ENCODE results near the gene PTEN. TPM values are rescaled to one million over a fixed set of nuclear protein-coding genes. Genes with fewer than 3 reads are reported as not detected.

Gene PTEN
- total and polyA plus RNA-seq, 2 experiments from 2014 or later, result 20.8 to 64.0 TPM

DNA sequence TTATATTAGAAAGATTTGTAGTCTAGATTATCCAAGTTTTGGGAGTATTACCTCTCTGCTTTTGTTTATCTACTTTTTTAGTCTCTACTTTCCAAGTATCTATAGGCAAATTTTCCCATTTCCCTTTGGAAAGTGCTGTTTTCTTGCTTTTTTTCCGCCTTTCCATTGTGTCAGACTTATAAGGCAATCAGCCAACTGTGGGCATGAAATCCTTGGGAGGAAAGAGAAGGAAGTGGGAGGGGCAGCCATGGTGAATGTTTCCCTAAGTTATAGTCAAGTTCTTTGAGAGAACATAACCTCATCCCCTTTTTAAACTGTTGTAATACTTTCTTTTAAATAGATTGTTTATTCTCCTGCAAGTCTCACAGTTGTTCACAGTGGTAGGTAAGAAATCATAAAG, 52.6 kb downstream of the PTEN start:
- Histone ChIP-seq H3K27ac (ENCODE audit: low read depth) (0 out of 2 replicates have a peak overlapping the region, but pooled peaks have one; percentile 36), H4K20me1 (replicated peaks; ENCODE audit: insufficient read depth) (peaks cover 16% of the 10 kb centered on the region), H3K79me2 (replicated peaks; ENCODE audit: insufficient read depth) (peaks cover 97% of the 10 kb centered on the region), H3K4me3 (no peak overlapping the region), H3F3A (replicated peaks; ENCODE audit: low read depth) (no peaks in the 10 kb centered on the region), H3K9me2 (ENCODE audit: insufficient read depth) (no peaks in the 10 kb centered on the region), H3K4me1 (ENCODE audit: insufficient read depth) (peaks cover 12% of the 10 kb centered on the region), H3K36me3 (ENCODE audit: insufficient read depth) (no peaks in the 10 kb centered on the region), H2AFZ (no peak overlapping the region), H3K4me2 (peak overlapping the region; percentile 48; the same call in 1 of the 2 replicates), H3K27me3 (ENCODE audit: insufficient read depth) (no peaks in the 10 kb centered on the region)
- DNase-seq (ENCODE audit: low spot score) (no peak), ATAC-seq (no peak)
- peaks cover 2% of the 10 kb centered on the region for H3K27me3 Mint-ChIP-seq (ENCODE audit: insufficient read depth, low read depth, poor library complexity)
- peaks cover 28% of the 10 kb centered on the region; the same call in 2 of the 3 replicates for H3K36me3 Mint-ChIP-seq (ENCODE audit: low read depth)
- TF ChIP-seq POLR2AphosphoS5 (IDR thresholded peaks at IDR 0.05; ENCODE audit: low read depth), result no peak
- TF ChIP-seq ZNF331 (CRISPR knock-in tag; IDR thresholded peaks at IDR 0.05; ENCODE audit: low read depth), result no peak
- no peak for TF ChIP-seq JUNB (IDR thresholded peaks at IDR 0.05; ENCODE audit: unreplicated experiment)
- no peak overlapping the region for H3K27ac Mint-ChIP-seq
- H3K4me3 Mint-ChIP-seq, result no peak overlapping the region
- peaks cover 4% of the 10 kb centered on the region; the same call in 1 of the 3 replicates for H3K9me3 Mint-ChIP-seq
- peaks cover 24% of the 10 kb centered on the region for H3K4me1 Mint-ChIP-seq

DNA sequence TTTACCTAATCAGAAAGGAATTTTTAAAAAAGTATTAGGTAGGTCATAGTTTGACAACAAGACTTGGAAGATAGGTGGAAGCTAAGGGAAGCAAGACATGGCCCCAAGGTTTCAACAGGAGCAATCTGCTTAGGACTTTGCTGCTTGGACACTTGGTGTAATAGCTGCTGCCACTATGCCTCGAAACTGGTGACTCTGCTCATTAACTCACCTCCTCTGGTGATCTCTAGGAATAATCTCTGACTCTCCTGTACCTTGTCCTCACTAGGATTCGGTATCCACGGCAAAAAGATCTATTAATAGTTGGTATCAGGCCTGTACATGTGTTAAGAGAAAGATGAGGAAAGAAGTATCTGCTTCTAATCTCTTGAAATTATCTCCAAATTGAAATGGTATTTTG, 53.1 kb downstream of the PTEN start:
- ATAC-seq (no peak), DNase-seq (ENCODE audit: low spot score) (no peak)
- TF ChIP-seq EZH2phosphoT487 (IDR thresholded peaks at IDR 0.05; ENCODE audit: unreplicated experiment) (no peak), POLR2AphosphoS5 (IDR thresholded peaks at IDR 0.05; ENCODE audit: low read depth) (no peak), ZNF331 (CRISPR knock-in tag; IDR thresholded peaks at IDR 0.05; ENCODE audit: low read depth) (no peak), ZNF114 (CRISPR knock-in tag; IDR thresholded peaks at IDR 0.05) (no peak), CREB1 (CRISPR knock-in tag; IDR thresholded peaks at IDR 0.05; ENCODE audit: low read depth) (no peak), EZH2 (IDR thresholded peaks at IDR 0.05; ENCODE audit: low read depth, unreplicated experiment) (no peak), NANOG (IDR thresholded peaks at IDR 0.05; ENCODE audit: borderline replicate concordance) (no peak)
- TF ChIP-seq, protein P1, sequence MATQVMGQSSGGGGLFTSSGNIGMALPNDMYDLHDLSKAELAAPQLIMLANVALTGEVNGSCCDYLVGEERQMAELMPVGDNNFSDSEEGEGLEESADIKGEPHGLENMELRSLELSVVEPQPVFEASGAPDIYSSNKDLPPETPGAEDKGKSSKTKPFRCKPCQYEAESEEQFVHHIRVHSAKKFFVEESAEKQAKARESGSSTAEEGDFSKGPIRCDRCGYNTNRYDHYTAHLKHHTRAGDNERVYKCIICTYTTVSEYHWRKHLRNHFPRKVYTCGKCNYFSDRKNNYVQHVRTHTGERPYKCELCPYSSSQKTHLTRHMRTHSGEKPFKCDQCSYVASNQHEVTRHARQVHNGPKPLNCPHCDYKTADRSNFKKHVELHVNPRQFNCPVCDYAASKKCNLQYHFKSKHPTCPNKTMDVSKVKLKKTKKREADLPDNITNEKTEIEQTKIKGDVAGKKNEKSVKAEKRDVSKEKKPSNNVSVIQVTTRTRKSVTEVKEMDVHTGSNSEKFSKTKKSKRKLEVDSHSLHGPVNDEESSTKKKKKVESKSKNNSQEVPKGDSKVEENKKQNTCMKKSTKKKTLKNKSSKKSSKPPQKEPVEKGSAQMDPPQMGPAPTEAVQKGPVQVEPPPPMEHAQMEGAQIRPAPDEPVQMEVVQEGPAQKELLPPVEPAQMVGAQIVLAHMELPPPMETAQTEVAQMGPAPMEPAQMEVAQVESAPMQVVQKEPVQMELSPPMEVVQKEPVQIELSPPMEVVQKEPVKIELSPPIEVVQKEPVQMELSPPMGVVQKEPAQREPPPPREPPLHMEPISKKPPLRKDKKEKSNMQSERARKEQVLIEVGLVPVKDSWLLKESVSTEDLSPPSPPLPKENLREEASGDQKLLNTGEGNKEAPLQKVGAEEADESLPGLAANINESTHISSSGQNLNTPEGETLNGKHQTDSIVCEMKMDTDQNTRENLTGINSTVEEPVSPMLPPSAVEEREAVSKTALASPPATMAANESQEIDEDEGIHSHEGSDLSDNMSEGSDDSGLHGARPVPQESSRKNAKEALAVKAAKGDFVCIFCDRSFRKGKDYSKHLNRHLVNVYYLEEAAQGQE (IDR thresholded peaks at IDR 0.05; ENCODE audit: unreplicated experiment), result no peak
- TF ChIP-seq, protein P2, sequence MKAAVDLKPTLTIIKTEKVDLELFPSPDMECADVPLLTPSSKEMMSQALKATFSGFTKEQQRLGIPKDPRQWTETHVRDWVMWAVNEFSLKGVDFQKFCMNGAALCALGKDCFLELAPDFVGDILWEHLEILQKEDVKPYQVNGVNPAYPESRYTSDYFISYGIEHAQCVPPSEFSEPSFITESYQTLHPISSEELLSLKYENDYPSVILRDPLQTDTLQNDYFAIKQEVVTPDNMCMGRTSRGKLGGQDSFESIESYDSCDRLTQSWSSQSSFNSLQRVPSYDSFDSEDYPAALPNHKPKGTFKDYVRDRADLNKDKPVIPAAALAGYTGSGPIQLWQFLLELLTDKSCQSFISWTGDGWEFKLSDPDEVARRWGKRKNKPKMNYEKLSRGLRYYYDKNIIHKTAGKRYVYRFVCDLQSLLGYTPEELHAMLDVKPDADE (IDR thresholded peaks at IDR 0.05), result no peak
- Histone ChIP-seq H3K9me2 (ENCODE audit: insufficient read depth) (no peaks in the 10 kb centered on the region), H3K4me1 (ENCODE audit: insufficient read depth) (peaks cover 16% of the 10 kb centered on the region), H3F3A (replicated peaks; ENCODE audit: low read depth) (no peaks in the 10 kb centered on the region), H3K27ac (ENCODE audit: low read depth) (no peak overlapping the region), H4K20me1 (replicated peaks; ENCODE audit: insufficient read depth) (peaks cover 16% of the 10 kb centered on the region), H3K4me2 (no peak overlapping the region), H3K27me3 (ENCODE audit: insufficient read depth) (no peaks in the 10 kb centered on the region), H3K4me3 (no peak overlapping the region), H3K79me2 (replicated peaks; ENCODE audit: insufficient read depth) (peaks cover 97% of the 10 kb centered on the region), H2AFZ (no peak overlapping the region), H3K36me3 (ENCODE audit: insufficient read depth) (no peaks in the 10 kb centered on the region)
- H3K27me3 Mint-ChIP-seq (ENCODE audit: insufficient read depth, low read depth, poor library complexity), result peaks cover 2% of the 10 kb centered on the region
- H3K27ac Mint-ChIP-seq, result no peak overlapping the region
- H3K4me1 Mint-ChIP-seq, result peaks cover 26% of the 10 kb centered on the region
- H3K36me3 Mint-ChIP-seq (ENCODE audit: low read depth), result peaks cover 27% of the 10 kb centered on the region; the same call in 2 of the 3 replicates
- peaks cover 4% of the 10 kb centered on the region; the same call in 1 of the 3 replicates for H3K9me3 Mint-ChIP-seq
- no peak overlapping the region for H3K4me3 Mint-ChIP-seq

All from GM23338 (cell line).